T-helper 9 cell (primary cell): ENCODE measurements around the gene APBA1.
"Not testable (repeated sequence)": the region's sequence is repeated elsewhere in the genome, so short reads cannot be mapped to it uniquely, and the experiment has no call there.

Experiments used
- DNase-seq: peaks from one replicate; pipeline ENCODE4 v3.0.0-alpha.2; 2020

Gene APBA1

GRCh38 chr9:69603656-69604055, 68.5 kb downstream of the APBA1 start:
- DNase-seq: no peak

- no peak for DNase-seq
Measured at GRCh38 chr9:69602773-69603172, 69.4 kb downstream of the APBA1 start.

- DNase-seq: no peak
Measured at GRCh38 chr9:69601698-69602097, 70.5 kb downstream of the APBA1 start.

- DNase-seq: no peak
Measured at GRCh38 chr9:69600314-69601047, 71.7 kb downstream of the APBA1 start.

- DNase-seq: no peak
Measured at GRCh38 chr9:69599232-69599971, 72.8 kb downstream of the APBA1 start.

- not testable (repeated sequence) for DNase-seq
Measured at GRCh38 chr9:69596906-69597305, 75.3 kb downstream of the APBA1 start.

- DNase-seq: no peak
Measured at GRCh38 chr9:69594180-69594579, 78.0 kb downstream of the APBA1 start.

- DNase-seq: no peak
Measured at GRCh38 chr9:69593756-69594155, 78.4 kb downstream of the APBA1 start.

- no peak for DNase-seq
Measured at GRCh38 chr9:69593301-69593700, 78.9 kb downstream of the APBA1 start.

- DNase-seq: no peak
Measured at GRCh38 chr9:69590266-69590665, 81.9 kb downstream of the APBA1 start.

GRCh38 chr9:69589156-69589555, 83.0 kb downstream of the APBA1 start:
- DNase-seq: no peak

- DNase-seq: no peak
Measured at GRCh38 chr9:69585571-69585970, 86.6 kb downstream of the APBA1 start.

- no peak for DNase-seq
Measured at GRCh38 chr9:69584759-69585158, 87.4 kb downstream of the APBA1 start.

- DNase-seq: no peak
Measured at GRCh38 chr9:69583645-69584234, 88.4 kb downstream of the APBA1 start.

GRCh38 chr9:69582544-69583297, 89.5 kb downstream of the APBA1 start:
- DNase-seq: no peak

- no peak for DNase-seq
Measured at GRCh38 chr9:69582018-69582417, 90.2 kb downstream of the APBA1 start.

GRCh38 chr9:69580582-69581214, 91.5 kb downstream of the APBA1 start:
- no peak for DNase-seq

GRCh38 chr9:69579760-69580581, 92.2 kb downstream of the APBA1 start:
- no peak for DNase-seq

GRCh38 chr9:69579032-69579758, 93.0 kb downstream of the APBA1 start:
- DNase-seq: no peak

GRCh38 chr9:69578026-69578425, 94.1 kb downstream of the APBA1 start:
- no peak for DNase-seq

- no peak for DNase-seq
Measured at GRCh38 chr9:69577123-69577522, 95.0 kb downstream of the APBA1 start.
